GM12891 (cell line): Measurements from ENCODE around the gene IREB2.

Experiments used
- POLR2A ChIP-seq: IDR thresholded peaks from 2 replicates; pipeline ENCODE4 v1.6.1; 2011; ENCODE audit warnings: low read depth, low read length, control low read depth
- POLR2AphosphoS5 ChIP-seq: IDR thresholded peaks from 2 replicates; pipeline ENCODE4 v1.6.1; 2011; ENCODE audit warnings: low read depth, low read length, control low read depth

DNA sequence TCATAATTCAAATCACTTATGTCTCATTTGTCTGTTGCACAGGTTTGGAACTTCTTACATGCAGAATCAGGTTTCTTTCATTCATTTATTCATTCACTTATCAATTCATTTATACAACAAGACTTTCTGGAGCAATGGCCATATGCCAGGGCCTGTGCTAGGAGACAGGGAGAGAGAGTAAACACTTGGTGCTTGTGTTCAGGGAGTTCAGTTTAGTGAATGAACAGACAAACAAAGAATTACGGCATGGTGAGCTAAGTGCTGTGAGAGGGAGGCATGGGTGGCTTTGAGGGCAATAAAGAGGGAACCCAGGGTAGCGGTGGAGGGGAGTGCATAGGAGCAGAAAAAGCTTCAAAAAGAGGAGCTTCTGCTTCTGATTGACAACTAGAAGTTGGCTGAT lies 8.5 kb upstream of the IREB2 start:
- TF ChIP-seq POLR2AphosphoS5 (no peak), POLR2A (no peak)
